GM12878 (cell line): ENCODE data around the gene ZNF335. TPM values are rescaled to one million over a fixed set of nuclear protein-coding genes. Genes with fewer than 3 reads are reported as not detected.

ENCODE experiments used
- CEBPB ChIP-seq, 2 experiments: fragments of 150-350 bp in 1 of 2; IDR thresholded peaks; 2 replicates each; pipeline ENCODE4 v1.6.1; 2012 to 2014; ENCODE audit warnings: low read depth in 2 of 2, low read length in 2 of 2, borderline replicate concordance in 1 of 2, inconsistent platforms in 1 of 2
- CTCF ChIP-seq, 3 experiments: IDR thresholded peaks in 2 of 3; conservative IDR thresholded peaks in 1 of 3; 2 replicates each; pipeline ENCODE4 v1.5.1; 2011; ENCODE audit warnings: low read depth in 3 of 3, low read length in 3 of 3, mild to moderate bottlenecking in 3 of 3, control low read depth in 2 of 3, moderate library complexity in 2 of 3, inconsistent platforms in 1 of 3, mixed read lengths in 1 of 3; ENCODE audit not compliant: control insufficient read depth in 2 of 3, insufficient read depth in 1 of 3; ENCODE audit errors: extremely low read depth in 1 of 3
- ESRRA ChIP-seq: IDR thresholded peaks from 2 replicates; pipeline ENCODE4 v1.6.1; 2012; ENCODE audit warnings: mild to moderate bottlenecking, low read length, improper control_type of control experiment
- GABPA ChIP-seq: IDR thresholded peaks from 2 replicates; pipeline ENCODE4 v1.6.1; 2014; ENCODE audit warnings: antibody characterized with exemption, low read depth, mild to moderate bottlenecking, inconsistent platforms
- GATAD2B ChIP-seq: fragments of 450-650 bp; conservative IDR thresholded peaks from 2 replicates; pipeline ENCODE4 v1.6.1; 2017; ENCODE audit warnings: low read depth, mild to moderate bottlenecking, moderate library complexity
- HCFC1 ChIP-seq: fragments of 150-350 bp; IDR thresholded peaks from 2 replicates; pipeline ENCODE4 v1.6.1; 2014; ENCODE audit warnings: low read length
- IRF4 ChIP-seq: IDR thresholded peaks from 2 replicates; pipeline ENCODE4 v1.6.1; 2011; ENCODE audit warnings: low read depth, low read length
- MLLT1 ChIP-seq: fragments of 450-650 bp; IDR thresholded peaks from 2 replicates; pipeline ENCODE4 v1.6.1; 2016; ENCODE audit warnings: mild to moderate bottlenecking
- MTA3 ChIP-seq: IDR thresholded peaks from 2 replicates; pipeline ENCODE4 v1.6.1; 2012; ENCODE audit warnings: low read length, inconsistent platforms, borderline replicate concordance
- MXI1 ChIP-seq: fragments of 150-350 bp; IDR thresholded peaks from 2 replicates; pipeline ENCODE4 v1.6.1; 2011; ENCODE audit warnings: low read depth, mild to moderate bottlenecking, inconsistent platforms, low read length, improper control_type of control experiment
- NFIC ChIP-seq: IDR thresholded peaks from 2 replicates; pipeline ENCODE4 v1.6.1; 2012; ENCODE audit warnings: low read depth, mild to moderate bottlenecking, inconsistent platforms, low read length, moderate library complexity
- NFXL1 ChIP-seq: fragments of 450-650 bp; IDR thresholded peaks from 2 replicates; pipeline ENCODE4 v1.6.1; 2017; ENCODE audit warnings: antibody characterized with exemption, mild to moderate bottlenecking, borderline replicate concordance
- PBX3 ChIP-seq: IDR thresholded peaks from 2 replicates; pipeline ENCODE4 v1.6.1; 2011; ENCODE audit warnings: mild to moderate bottlenecking, low read depth, low read length, moderate library complexity; ENCODE audit not compliant: insufficient replicate concordance
- PML ChIP-seq: IDR thresholded peaks from 2 replicates; pipeline ENCODE4 v1.6.1; 2012; ENCODE audit warnings: low read length, inconsistent platforms
- POLR2AphosphoS5 ChIP-seq: IDR thresholded peaks from 2 replicates; pipeline ENCODE4 v1.6.1; 2011; ENCODE audit warnings: mild to moderate bottlenecking, low read length, inconsistent platforms
- RAD21 ChIP-seq: IDR thresholded peaks from 2 replicates; pipeline ENCODE4 v1.6.1; 2011; ENCODE audit warnings: mild to moderate bottlenecking, low read depth, low read length, moderate library complexity; ENCODE audit not compliant: insufficient read depth
- RFX5 ChIP-seq: IDR thresholded peaks from 2 replicates; pipeline ENCODE4 v1.6.1; 2011; ENCODE audit warnings: low read depth, low read length, improper control_type of control experiment
- TBL1XR1 ChIP-seq: IDR thresholded peaks from 2 replicates; pipeline ENCODE4 v1.6.1; 2012; ENCODE audit warnings: low read depth, low read length, improper control_type of control experiment
- USF1 ChIP-seq: IDR thresholded peaks from 2 replicates; pipeline ENCODE4 v1.6.1; 2011; ENCODE audit warnings: borderline replicate concordance, low read depth, mild to moderate bottlenecking, moderate library complexity, mixed read lengths, low read length; ENCODE audit not compliant: insufficient read depth; ENCODE audit errors: extremely low read length
- ZBTB40 ChIP-seq: fragments of 450-650 bp; IDR thresholded peaks from 2 replicates; pipeline ENCODE4 v1.6.1; 2016; ENCODE audit warnings: mild to moderate bottlenecking, moderate library complexity, borderline replicate concordance
- ZNF274 ChIP-seq: IDR thresholded peaks from one replicate; pipeline ENCODE4 v1.8.0; 2011; ENCODE audit not compliant: insufficient read length, insufficient read depth
- polyA plus RNA-seq, 11 experiments: library from polyadenylated mRNA; depleted of rRNA in 4 of 11; unstranded in 6 of 11; stranded (reverse) in 5 of 11; fragments of >200 nt; fragmentation: Nextera tagmentation in 4 of 11; fragmentation: Illumina TruSeq in 1 of 11; extraction: Ambion mirVana in 4 of 11; extraction: Trizol in 1 of 11; gene quantifications; 1 replicate in 1 of 11; 2 replicates in 10 of 11; pipeline versions ENCODE4 v1.2.1 to v1.2.3, GENCODE V29; 2011 to 2016; ENCODE audit warnings: inconsistent platforms in 2 of 11, missing spikeins in 2 of 11, low read depth in 1 of 11
- total RNA-seq, 4 experiments: library from RNA; depleted of rRNA in 3 of 4; stranded (reverse); fragments of >200 nt in 3 of 4; fragmentation: Illumina TruSeq in 1 of 4; extraction: Trizol in 1 of 4; gene quantifications; 2 replicates each; pipeline versions ENCODE4 v1.2.1 to v1.2.3, GENCODE V29; 2013 to 2021

The ZNF335 gene
- total and polyA plus RNA-seq, 10 of the 15 experiments (the other 5 are each of a cell fraction or from before 2014, with no cell fraction given): 0.74 to 30.1 (median 14.5) TPM

- TF ChIP-seq PBX3: no peak
- no peak for TF ChIP-seq NFIC
- TF ChIP-seq ESRRA: no peak
- no peak for TF ChIP-seq CEBPB (IDR thresholded peaks at IDR 0.05; ENCODE audit: borderline replicate concordance in 1 of 2, low read depth in 2 of 2, low read length in 2 of 2)
- no peak for TF ChIP-seq TBL1XR1
- no peak for TF ChIP-seq IRF4
- no peak for TF ChIP-seq MXI1
- TF ChIP-seq RFX5: no peak
- TF ChIP-seq USF1: no peak
- TF ChIP-seq POLR2AphosphoS5: no peak
- TF ChIP-seq ZBTB40: no peak
- TF ChIP-seq PML: no peak
- peak; percentile 82; the same call in 1 of the 2 replicates for TF ChIP-seq NFXL1
- TF ChIP-seq HCFC1: no peak
- no peak for TF ChIP-seq MLLT1
- peak; percentile 60 to 83 (median 63) for TF ChIP-seq CTCF (IDR thresholded peaks at IDR 0.05 in 2 of 3, conservative IDR thresholded peaks at IDR 0.05 in 1 of 3; ENCODE audit: control insufficient read depth in 2 of 3, extremely low read depth in 1 of 3, insufficient read depth in 1 of 3, low read depth in 3 of 3, low read length in 3 of 3)
- TF ChIP-seq GABPA: no peak
- peak; percentile 73; the same call in 1 of the 2 replicates for TF ChIP-seq GATAD2B
- no peak for TF ChIP-seq MTA3
- TF ChIP-seq ZNF274: no peak
- peak; percentile 51 for TF ChIP-seq RAD21
Observed at GRCh38 chr20:46013829-46014516, 42.0 kb upstream of the ZNF335 start (continued).
